Epithelial cell of alveolus of lung (primary cell): ENCODE results near the gene KDM5B. TPM values are rescaled to one million over a fixed set of nuclear protein-coding genes. Genes with fewer than 3 reads are reported as not detected.

Source experiments
- total RNA-seq: library from RNA; depleted of rRNA; stranded (reverse); fragments of >200 nt; gene quantifications from 2 replicates; pipeline ENCODE4 v1.2.1, GENCODE V29; 2015

Gene KDM5B
- total RNA-seq, result 48.2 and 93.4 TPM in 2 replicates

DNA sequence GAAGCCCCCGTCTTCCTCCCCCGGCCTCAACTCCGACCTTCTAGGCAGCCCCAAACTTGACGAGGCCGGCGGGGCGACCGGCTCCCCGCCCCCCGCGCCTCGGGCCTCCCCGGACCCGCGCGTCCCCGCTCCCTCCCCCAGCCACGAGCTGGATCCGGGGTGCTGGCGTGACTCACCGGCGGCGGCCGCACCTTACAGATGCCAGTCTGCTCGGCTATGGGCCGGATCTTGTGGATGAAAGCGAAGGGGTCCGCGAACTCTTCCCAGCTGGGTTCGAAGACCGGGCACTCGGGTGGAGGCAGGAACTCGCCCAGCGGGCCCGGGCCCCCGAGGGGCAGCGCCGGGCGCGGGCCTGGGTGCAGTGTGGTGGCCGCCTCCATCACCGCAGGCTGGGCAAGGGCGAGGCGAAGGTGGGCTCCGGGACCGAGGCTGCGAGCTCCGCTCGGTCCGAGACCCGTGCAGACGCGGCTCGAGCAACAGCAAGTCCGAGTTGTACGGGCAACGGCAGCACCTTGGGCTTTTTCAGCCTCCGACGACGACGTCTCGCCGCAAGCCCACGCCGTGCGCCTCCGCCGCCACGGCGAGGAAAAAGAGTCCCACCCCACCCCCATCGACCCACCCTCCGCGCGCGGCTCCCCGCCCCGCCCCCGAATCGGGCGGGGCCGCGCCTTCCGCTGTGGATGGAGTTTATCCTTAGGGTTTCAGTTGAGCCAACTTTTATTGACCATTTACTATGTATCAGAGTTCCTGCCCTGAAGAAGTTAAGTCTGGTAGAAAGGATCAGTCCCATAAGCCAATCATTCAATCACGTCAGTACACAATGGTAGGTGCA lies at the start of gene KDM5B:
KDM5B (minus strand) TSS at position 496 of the 832 bp plus-strand sequence; CDS start at position 380, 116 bp downstream.

DNA sequence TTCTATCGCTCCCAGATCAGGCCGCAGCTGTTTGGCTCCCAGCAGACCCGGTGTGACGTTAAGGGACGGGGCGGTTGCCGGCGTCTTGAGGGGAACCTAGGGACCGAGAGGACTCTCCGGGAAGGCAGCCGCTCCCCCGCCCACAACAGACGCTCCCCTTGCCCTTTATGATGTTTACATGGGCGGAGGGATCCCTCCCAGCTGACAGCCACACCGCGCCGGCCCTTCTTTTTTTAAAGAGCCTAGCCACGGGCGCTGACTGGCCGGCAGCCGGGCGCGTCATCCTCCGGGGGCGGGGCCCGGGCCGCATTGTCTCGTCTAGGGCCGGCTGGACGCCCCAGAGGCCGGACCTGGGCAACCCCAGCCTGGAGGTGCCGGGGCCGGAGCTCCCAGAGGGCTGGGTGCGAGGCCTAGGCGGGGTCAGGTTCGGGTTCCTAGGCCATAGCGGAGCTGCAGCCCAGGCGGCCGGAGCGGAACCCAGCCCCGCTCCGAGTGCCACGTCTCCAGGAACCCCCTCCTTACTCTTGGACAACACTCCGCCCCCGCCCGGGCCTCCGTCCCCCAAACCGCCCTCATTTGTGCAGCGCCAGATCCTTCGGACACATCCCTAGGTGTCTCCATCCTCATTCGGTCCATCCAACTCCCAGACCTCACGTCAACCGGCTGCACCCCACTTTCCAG lies 2.5 kb upstream of the KDM5B start, which contains the start of gene PCAT6:
PCAT6 (plus strand) TSS at position 340 of the 681 bp plus-strand sequence.

DNA sequence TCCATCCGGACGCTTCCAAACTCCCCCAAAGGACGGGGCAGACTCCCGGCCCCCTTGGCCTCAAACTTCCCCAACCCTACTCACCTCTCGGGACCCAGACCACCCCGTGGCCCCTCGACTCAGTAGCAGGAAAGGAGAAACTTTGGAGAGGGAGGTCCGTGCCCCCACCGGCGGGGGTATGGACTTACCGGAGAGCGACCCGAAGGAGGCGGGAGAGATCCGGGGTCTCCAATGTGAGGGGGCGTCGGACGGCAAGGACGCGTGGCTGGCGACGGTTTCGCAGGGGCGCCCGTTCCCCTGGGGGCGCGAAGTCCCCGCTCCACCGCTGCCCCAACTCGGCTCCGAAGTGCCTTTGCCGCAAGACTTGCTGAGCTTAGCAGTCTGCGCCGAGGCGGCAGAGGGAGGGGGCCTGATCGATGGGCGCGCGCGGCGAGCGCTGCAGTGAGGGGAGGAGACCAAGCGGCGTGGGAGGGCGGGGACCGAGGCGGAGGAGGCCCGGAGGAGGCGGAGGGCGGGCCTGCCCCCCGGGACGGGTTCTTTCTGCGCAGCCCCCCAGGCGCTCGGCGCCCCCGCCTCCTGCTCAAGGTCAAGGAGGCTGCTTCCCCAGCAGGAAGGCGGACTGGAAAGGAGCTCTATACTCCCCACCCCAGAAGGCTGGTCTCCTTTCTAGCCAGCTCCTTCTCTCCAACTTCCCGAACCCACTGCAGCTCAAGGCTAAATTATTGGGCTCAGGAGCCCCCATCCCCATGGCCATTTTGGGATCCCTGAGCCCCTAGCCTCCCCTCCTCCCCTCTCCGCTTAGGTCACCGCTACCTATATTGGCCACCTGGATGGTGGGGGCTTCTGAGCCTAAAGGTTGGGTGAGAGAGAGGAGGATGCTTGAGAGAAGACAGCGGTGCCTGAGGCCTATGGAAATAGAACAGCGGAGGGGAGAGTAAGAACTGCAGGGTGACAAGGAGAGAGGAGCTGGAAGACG lies 97.9 kb downstream of the KDM5B start, which contains the start of gene SYT2:
SYT2 (minus strand) TSS at position 385 of the 976 bp plus-strand sequence. CDS start 104,682 bp downstream, outside the sequence.

Other genes with a start within 250 kb of the KDM5B start
- gene SYT2, start 98.0 kb downstream of the KDM5B start, total RNA-seq, result not detected in 2 replicates
- gene PCAT6, start 2.5 kb upstream of the KDM5B start, total RNA-seq, result 0.65 and 2.4 TPM in 2 replicates
- gene RABIF, start 80.7 kb upstream of the KDM5B start, total RNA-seq, result 4.2 and 5.9 TPM in 2 replicates
- gene KLHL12, start 118.8 kb upstream of the KDM5B start, total RNA-seq, result 18.6 and 21.6 TPM in 2 replicates
- 60.5 and 64.0 TPM in 2 replicates for gene ADIPOR1, start 149.9 kb upstream of the KDM5B start, total RNA-seq
- gene CYB5R1, start 158.8 kb upstream of the KDM5B start, total RNA-seq, result 26.9 and 36.4 TPM in 2 replicates
- gene TMEM183A, start 199.0 kb upstream of the KDM5B start, total RNA-seq, result 48.2 and 71.4 TPM in 2 replicates
- 0.65 and 12.5 TPM in 2 replicates for gene PPFIA4, start 218.1 kb upstream of the KDM5B start, total RNA-seq